NCI-H1048 (cell line): ENCODE measurements around the gene FNIP2.

ENCODE experiments used
- DNase-seq: peaks from one replicate; lab custom pipeline; 2025; lab: John Stamatoyannopoulos, UW

Gene FNIP2

GRCh38 chr4:158837527-158838141 is 68.8 kb downstream of the FNIP2 start:
- no peak for DNase-seq

- DNase-seq = no peak
Observed at GRCh38 chr4:158840131-158840530, 71.3 kb downstream of the FNIP2 start.

- no peak for DNase-seq
Observed at GRCh38 chr4:158841540-158841939, 72.7 kb downstream of the FNIP2 start.

- DNase-seq = no peak
Observed at GRCh38 chr4:158845311-158846041, 76.7 kb downstream of the FNIP2 start.

- DNase-seq = no peak
Observed at GRCh38 chr4:158847535-158847934, 78.7 kb downstream of the FNIP2 start.

- no peak for DNase-seq
Observed at GRCh38 chr4:158849681-158850080, 80.9 kb downstream of the FNIP2 start.

GRCh38 chr4:158850371-158850770 is 81.5 kb downstream of the FNIP2 start:
- DNase-seq = no peak

GRCh38 chr4:158850800-158851644 is 82.2 kb downstream of the FNIP2 start:
- no peak for DNase-seq

GRCh38 chr4:158854236-158854635 is 85.4 kb downstream of the FNIP2 start:
- DNase-seq = no peak

GRCh38 chr4:158856852-158857251 is 88.0 kb downstream of the FNIP2 start:
- no peak for DNase-seq

- DNase-seq = no peak
Observed at GRCh38 chr4:158857951-158858350, 89.1 kb downstream of the FNIP2 start.

GRCh38 chr4:158858410-158859199 is 89.8 kb downstream of the FNIP2 start:
- DNase-seq = no peak

GRCh38 chr4:158859661-158860060 is 90.8 kb downstream of the FNIP2 start:
- DNase-seq = no peak

GRCh38 chr4:158860856-158861255 is 92.0 kb downstream of the FNIP2 start:
- no peak for DNase-seq

- DNase-seq = no peak
Observed at GRCh38 chr4:158861281-158861680, 92.5 kb downstream of the FNIP2 start.

GRCh38 chr4:158861766-158862165 is 92.9 kb downstream of the FNIP2 start:
- DNase-seq = no peak

GRCh38 chr4:158863296-158863695 is 94.5 kb downstream of the FNIP2 start:
- DNase-seq = no peak

GRCh38 chr4:158865520-158866177 is 96.8 kb downstream of the FNIP2 start:
- DNase-seq = no peak

GRCh38 chr4:158869001-158869400 is 100.2 kb downstream of the FNIP2 start:
- no peak for DNase-seq

GRCh38 chr4:158869761-158870160 is 100.9 kb downstream of the FNIP2 start:
- no peak for DNase-seq

GRCh38 chr4:158870282-158870625 is 101.4 kb downstream of the FNIP2 start:
- no peak for DNase-seq
